GM18511 (cell line): ENCODE measurements around the gene RETREG3.
"Not testable (repeated sequence)": the region's sequence is repeated elsewhere in the genome, so short reads cannot be mapped to it uniquely, and the experiment has no call there.

Experiments
- ATAC-seq: cut with Tn5 transposase; IDR thresholded peaks from one replicate; pipeline ENCODE4 v1.9.1; 2021; ENCODE audit warnings: mild to moderate bottlenecking, moderate library complexity; ENCODE audit not compliant: unreplicated experiment

Gene RETREG3

GRCh38 chr17:42553866-42554249 lies 55.3 kb downstream of the RETREG3 start:
- no peak for ATAC-seq

DNA sequence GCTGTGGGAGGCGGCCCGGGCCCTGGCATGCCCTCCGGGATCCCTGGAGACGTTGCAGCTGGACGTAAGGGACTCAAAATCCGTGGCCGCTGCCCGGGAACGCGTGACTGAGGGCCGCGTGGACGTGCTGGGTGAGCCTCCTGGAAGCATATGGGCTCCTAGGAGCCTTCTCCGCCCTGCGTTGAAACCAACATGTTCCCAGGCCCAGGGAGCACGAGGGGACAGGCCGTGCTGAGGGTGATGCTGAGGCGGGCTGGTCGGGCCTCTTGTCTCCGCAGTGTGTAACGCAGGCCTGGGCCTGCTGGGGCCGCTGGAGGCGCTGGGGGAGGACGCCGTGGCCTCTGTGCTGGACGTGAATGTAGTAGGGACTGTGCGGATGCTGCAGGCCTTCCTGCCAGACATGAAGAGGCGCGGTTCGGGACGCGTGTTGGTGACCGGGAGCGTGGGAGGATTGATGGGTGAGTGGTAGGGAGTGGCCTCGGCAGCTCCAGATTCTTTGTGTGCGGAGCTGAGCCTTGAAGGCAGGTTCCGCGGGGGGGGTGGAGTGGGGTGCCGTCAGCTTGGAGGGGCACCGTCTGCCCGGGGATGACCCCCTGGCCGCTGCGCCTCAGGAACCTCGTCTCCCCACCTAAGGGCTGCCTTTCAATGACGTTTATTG lies 55.9 kb downstream of the RETREG3 start:
- no peak for ATAC-seq

DNA sequence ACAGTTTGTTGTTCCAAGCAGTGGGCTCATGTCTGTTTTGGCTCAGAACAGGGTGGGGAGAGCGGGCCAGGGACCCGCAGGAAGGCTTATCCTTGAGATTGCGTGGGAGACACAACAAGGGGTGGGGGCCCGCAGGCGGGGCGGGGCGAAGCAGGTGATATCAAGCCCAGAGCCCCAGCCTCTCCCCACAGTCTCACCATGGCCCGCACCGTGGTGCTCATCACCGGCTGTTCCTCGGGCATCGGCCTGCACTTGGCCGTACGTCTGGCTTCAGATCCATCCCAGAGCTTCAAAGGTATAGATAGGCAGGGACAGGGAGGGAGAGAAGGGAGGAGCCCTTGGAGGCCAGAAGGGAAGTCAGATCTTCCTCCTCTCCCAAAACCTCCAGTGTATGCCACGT lies 56.4 kb downstream of the RETREG3 start, which contains the start of gene HSD17B1:
TSS of gene HSD17B1 (plus strand) at position 188 of the 400 bp plus-strand sequence. CDS start at position 199, 11 bp downstream.
- not testable (repeated sequence) for ATAC-seq

GRCh38 chr17:42548993-42549755 lies 60.0 kb downstream of the RETREG3 start:
- no peak for ATAC-seq

DNA sequence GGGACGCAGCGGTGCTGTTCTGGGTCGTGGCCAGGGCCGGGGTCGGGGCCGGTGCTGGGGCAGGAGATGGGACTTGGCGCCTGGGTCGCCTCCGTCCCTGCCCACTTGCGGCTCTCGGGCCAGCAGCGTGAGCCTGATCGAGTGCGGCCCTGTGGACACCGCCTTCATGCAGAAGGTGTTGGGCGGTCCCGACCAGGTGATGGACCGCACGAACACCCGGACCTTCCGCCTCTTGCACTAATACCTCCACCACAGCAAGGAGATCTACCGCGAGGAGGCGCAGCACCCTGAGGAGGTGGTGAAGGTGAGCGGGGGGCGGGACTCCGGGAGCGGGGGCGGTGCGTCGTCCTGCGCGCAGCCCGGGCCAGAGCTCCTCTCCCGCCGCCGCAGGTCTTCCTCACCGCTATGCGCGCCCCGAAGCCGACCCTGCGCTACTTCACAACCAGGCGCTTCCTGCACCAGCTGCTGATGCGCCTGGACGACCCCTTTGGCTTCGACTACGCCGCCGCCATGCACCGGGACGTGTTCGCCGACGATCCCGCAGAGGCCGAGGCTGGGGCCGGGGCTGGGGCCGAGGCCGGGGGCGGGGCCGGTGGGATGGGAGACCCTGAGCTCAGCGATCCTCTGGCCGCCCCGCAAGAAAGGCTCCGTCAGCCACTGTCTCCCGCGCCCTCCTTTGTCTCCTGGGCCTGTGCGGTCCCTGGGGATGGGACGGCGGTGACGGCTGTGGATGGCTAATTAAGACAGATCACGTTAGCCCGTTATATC lies 60.9 kb downstream of the RETREG3 start:
- ATAC-seq: no peak

DNA sequence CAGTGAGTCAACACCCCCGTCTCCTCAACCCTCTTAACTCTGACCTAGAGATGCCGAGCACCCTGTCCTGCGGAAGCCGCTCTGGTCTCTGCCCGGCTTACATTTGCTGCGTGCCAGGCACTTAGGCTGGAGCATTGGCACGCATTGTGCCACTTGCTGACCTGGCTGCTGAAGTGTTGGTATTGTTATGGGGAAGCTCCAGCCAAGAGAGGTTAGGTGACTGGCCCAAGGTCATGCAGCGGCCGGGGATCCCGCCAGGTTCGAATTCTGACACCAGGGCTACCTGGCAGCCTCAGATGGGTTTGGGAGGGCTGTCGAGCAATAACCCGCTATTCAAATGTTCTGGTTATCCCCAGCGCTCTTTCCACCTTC lies 61.5 kb downstream of the RETREG3 start:
- ATAC-seq: no peak

- ATAC-seq: no peak
These were observed 62.1 kb downstream of the RETREG3 start for GRCh38 chr17:42547001-42547461.

DNA sequence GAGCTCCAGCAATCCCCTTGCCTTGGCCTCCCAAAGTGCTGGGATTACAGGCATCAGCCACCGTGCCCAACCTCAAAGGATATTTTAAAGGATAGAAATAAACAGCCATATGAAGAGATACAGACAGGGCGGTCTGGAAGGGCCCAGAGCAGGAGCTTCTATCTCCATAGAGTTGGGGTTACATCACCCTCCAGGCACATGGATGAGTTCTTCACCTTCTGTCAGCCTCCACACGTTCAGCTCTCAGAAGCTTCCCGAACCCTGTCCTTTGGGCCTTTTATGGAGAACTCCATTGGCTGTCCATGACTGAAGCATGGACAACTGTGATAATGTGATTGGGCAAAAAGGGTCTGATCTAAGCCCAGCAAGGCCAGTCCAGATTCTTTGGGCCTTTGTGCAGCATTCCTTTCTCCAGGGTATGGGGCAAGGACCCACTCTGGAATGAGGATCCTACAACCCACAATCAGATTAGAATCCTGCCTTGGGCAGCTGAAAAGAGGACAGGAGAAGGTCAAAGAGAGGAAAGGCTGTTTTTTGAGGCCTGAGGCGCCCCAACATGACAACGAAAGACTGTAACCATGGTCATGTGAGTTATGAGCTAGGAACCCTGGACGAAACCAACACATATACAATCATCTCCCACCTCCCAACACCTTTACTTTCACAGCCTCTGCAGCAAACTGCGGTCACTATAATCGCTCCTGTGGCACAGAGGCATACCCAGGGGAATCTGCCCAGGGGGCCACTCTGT lies 63.2 kb downstream of the RETREG3 start:
- ATAC-seq: not testable (repeated sequence)

DNA sequence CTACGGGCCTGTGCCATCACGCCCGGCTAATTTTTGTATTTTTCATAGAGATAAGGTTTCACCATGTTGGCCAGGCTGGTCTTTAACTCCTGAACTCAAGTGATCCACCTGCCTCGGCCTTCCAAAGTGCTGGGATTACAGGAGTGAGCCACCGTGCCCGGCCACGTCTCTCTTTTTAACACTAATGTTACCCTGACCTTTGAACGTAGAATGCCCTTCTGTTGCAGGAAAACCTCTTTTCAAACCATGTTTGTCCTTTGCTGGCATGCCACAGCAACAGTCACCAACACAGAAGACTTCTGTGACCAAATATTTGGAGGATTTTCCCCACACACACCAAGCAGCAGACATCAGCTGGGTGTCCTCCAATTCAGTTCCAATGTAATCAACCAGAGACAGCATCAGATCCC lies 64.3 kb downstream of the RETREG3 start:
- no peak for ATAC-seq

DNA sequence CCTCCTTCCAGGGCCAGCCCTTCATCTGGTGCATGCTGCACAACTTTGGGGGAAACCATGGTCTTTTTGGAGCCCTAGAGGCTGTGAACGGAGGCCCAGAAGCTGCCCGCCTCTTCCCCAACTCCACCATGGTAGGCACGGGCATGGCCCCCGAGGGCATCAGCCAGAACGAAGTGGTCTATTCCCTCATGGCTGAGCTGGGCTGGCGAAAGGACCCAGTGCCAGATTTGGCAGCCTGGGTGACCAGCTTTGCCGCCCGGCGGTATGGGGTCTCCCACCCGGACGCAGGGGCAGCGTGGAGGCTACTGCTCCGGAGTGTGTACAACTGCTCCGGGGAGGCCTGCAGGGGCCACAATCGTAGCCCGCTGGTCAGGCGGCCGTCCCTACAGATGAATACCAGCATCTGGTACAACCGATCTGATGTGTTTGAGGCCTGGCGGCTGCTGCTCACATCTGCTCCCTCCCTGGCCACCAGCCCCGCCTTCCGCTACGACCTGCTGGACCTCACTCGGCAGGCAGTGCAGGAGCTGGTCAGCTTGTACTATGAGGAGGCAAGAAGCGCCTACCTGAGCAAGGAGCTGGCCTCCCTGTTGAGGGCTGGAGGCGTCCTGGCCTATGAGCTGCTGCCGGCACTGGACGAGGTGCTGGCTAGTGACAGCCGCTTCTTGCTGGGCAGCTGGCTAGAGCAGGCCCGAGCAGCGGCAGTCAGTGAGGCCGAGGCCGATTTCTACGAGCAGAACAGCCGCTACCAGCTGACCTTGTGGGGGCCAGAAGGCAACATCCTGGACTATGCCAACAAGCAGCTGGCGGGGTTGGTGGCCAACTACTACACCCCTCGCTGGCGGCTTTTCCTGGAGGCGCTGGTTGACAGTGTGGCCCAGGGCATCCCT lies 65.7 kb downstream of the RETREG3 start:
- ATAC-seq: no peak

DNA sequence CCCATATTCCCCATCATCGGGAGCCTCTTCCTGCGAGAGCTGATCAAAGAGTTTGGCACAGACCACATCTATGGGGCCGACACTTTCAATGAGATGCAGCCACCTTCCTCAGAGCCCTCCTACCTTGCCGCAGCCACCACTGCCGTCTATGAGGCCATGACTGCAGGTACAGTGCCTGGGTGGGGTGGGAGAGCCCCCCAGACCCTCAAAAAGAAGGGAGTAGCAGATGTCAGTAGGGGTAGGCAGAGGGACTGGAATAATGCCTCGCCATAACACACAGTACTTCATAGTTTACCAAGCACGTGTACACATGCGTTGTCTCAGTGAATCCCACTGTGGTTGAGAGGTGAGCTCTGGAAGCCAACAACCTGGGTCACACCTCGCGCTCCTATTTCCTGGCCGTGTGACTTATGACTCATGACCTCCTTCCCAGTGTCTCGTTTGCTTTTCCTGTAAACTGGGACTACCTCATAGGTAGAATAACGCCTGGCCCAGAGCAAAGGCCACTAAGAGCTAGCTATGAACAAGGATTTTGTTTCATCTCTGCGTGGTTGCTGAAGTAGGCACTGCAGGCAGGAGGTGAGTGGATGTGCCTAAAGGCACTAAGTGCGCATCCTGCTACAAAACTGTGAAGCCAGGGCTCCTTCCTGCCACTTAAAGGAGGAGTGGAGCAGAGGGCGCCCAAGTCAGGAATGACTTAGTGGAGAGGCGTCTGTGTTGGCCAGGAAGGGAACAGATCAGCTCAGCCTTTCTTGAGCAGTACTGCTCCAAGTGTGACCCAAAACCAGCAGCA lies 67.9 kb downstream of the RETREG3 start:
- no peak for ATAC-seq

GRCh38 chr17:42540558-42540957 lies 68.6 kb downstream of the RETREG3 start:
- not testable (repeated sequence) for ATAC-seq

- no peak for ATAC-seq
These were observed 70.7 kb downstream of the RETREG3 start for GRCh38 chr17:42538482-42538881.

- no peak for ATAC-seq
These were observed 71.2 kb downstream of the RETREG3 start for GRCh38 chr17:42537826-42538451.

GRCh38 chr17:42537156-42537805 lies 71.9 kb downstream of the RETREG3 start:
- ATAC-seq: no peak

DNA sequence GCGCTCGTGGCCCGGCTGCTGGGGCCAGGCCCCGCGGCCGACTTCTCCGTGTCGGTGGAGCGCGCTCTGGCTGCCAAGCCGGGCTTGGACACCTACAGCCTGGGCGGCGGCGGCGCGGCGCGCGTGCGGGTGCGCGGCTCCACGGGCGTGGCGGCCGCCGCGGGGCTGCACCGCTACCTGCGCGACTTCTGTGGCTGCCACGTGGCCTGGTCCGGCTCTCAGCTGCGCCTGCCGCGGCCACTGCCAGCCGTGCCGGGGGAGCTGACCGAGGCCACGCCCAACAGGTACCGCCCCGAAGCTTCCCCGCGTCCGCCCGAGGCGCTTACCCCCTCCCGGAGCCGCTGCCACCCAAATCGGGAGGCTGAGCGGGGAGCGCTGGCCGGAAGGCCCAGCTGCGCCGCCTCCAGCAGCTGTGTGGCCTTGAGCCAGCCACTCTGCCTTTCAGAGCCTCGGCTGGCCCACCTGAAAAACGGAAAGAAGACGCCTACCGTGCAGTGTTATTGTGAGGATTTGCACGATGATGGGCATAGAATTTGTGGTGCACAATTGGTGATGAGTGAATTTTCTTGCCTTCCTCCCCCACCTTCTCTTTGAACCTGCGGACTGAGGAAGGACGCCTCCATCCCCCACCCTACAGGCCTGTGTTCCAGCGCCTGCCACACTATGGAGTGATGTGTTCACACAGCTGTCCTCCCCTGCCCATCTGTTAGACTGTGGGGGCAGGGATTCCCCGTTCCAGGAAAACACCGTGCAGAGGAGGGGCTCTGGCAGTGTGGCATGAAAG lies 72.6 kb downstream of the RETREG3 start:
- ATAC-seq: peak; percentile 78

DNA sequence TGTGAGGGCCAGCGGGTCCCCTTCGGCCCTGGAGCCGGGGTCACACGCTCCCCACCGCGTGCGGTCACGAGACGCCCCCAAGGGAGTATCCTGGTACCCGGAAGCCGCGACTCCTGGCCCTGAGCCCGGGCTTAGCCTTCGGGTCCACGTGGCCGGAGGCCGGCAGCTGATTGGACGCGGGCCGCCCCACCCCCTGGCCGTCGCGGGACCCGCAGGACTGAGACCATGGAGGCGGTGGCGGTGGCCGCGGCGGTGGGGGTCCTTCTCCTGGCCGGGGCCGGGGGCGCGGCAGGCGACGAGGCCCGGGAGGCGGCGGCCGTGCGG lies 73.2 kb downstream of the RETREG3 start, which contains the start of gene NAGLU:
TSS of gene NAGLU (plus strand) at position 194 of the 324 bp plus-strand sequence. CDS start at position 226, 32 bp downstream.
- peak; percentile 84 for ATAC-seq
